Caco-2 (cell line): ENCODE measurements around the gene ZSWIM4. TPM values are rescaled to one million over a fixed set of nuclear protein-coding genes. Genes with fewer than 3 reads are reported as not detected.

Experiments used
- BruUV-seq: library from RNA; stranded (reverse); fragments of 400-500 nt; replicated peaks from 2 replicates; lab custom pipeline; 2021; lab: Mats Ljungman, UMichigan
- CTCF ChIA-PET: fragments of 300-600 bp; sonication (Branson Sonifier 250); formaldehyde crosslinking; loops from one replicate; lab custom pipeline; 2022; ENCODE audit warnings: antibody characterized with exemption; lab: Charles Lee
- POLR2A ChIA-PET: fragments of 300-600 bp; sonication (Branson Sonifier 250); formaldehyde crosslinking; loops from one replicate; lab custom pipeline; 2022; ENCODE audit warnings: antibody characterized with exemption; lab: Charles Lee
- DNase-seq, 2 experiments: peaks; one replicate each; pipeline versions ENCODE4 v3.0.0 to v3.0.0-alpha.2; 2020 to 2022
- H3K27me3 ChIP-seq: replicated peaks from 2 replicates; pipeline ENCODE4 v1.6.0; 2011; ENCODE audit warnings: low read length; ENCODE audit not compliant: control insufficient read depth, insufficient read depth
- H3K36me3 ChIP-seq: 2 replicates; pipeline ENCODE4 v1.5.1; 2011; ENCODE audit warnings: low read length; ENCODE audit not compliant: control insufficient read depth, insufficient read depth
- H3K4me1 ChIP-seq: fragments of 250-450 bp; sonication (Bioruptor Pico); 2 replicates; pipeline ENCODE4 v1.5.1; 2020; ENCODE audit warnings: mild to moderate bottlenecking
- H3K4me3 ChIP-seq: 2 replicates; pipeline ENCODE4 v1.5.1; 2011; ENCODE audit warnings: low read depth, mild to moderate bottlenecking, control low read depth, low read length
- H3K9me3 ChIP-seq: fragments of 250-450 bp; sonication (Bioruptor Pico); 2 replicates; pipeline ENCODE4 v1.5.1; 2020; ENCODE audit warnings: mild to moderate bottlenecking, moderate library complexity
- H3K27ac Mint-ChIP-seq: one replicate; pipeline ENCODE4 v1.8.0; 2022; ENCODE audit warnings: mixed read lengths; ENCODE audit not compliant: unreplicated experiment
- H3K27me3 Mint-ChIP-seq: one replicate; pipeline ENCODE4 v1.8.0; 2022; ENCODE audit warnings: mixed read lengths; ENCODE audit not compliant: insufficient read depth, unreplicated experiment
- H3K36me3 Mint-ChIP-seq: one replicate; pipeline ENCODE4 v1.8.0; 2022; ENCODE audit warnings: mild to moderate bottlenecking, mixed read lengths; ENCODE audit not compliant: insufficient read depth, unreplicated experiment
- H3K4me1 Mint-ChIP-seq: one replicate; pipeline ENCODE4 v1.8.0; 2022; ENCODE audit warnings: low read depth, mixed read lengths; ENCODE audit not compliant: unreplicated experiment
- H3K4me3 Mint-ChIP-seq: one replicate; pipeline ENCODE4 v1.8.0; 2022; ENCODE audit warnings: mild to moderate bottlenecking, moderate library complexity, mixed read lengths; ENCODE audit not compliant: unreplicated experiment
- H3K9me3 Mint-ChIP-seq: one replicate; pipeline ENCODE4 v1.8.0; 2022; ENCODE audit warnings: mixed read lengths; ENCODE audit not compliant: unreplicated experiment
- CTCF ChIP-seq, 2 experiments: fragments of 200-600 bp in 1 of 2; IDR thresholded peaks; 1 replicate in 1 of 2; 2 replicates in 1 of 2; pipeline versions ENCODE4 v1.5.1 to v1.8.0; 2011 to 2022; ENCODE audit warnings: antibody characterized with exemption in 1 of 2, control low read depth in 1 of 2, inconsistent platforms in 1 of 2, low read depth in 1 of 2, low read length in 1 of 2, mild to moderate bottlenecking in 1 of 2, moderate library complexity in 1 of 2; ENCODE audit not compliant: insufficient read depth in 1 of 2, severe bottlenecking in 1 of 2, unreplicated experiment in 1 of 2
- intact Hi-C: fragments of 100-400 bp; cut with micrococcal nuclease; formaldehyde crosslinking; loops from one replicate; pipeline ENCODE4 v1.10.0; 2022; ENCODE audit not compliant: unreplicated experiment
- total RNA-seq: library from RNA; stranded (reverse); gene quantifications from 2 replicates; pipeline ENCODE4 v1.2.3, GENCODE V29; 2022

ZSWIM4 gene
- total RNA-seq, 1 experiment from 2014 or later, result 4.0 TPM

- Histone ChIP-seq H3K4me1 (0 out of 2 replicates have a peak, but pooled peaks cover 4% of the 10 kb centered on the region), H3K9me3 (no peaks in the 10 kb centered on the region), H3K4me3 (no peak overlapping the region), H3K36me3 (no peaks in the 10 kb centered on the region), H3K27me3 (no peaks in the 10 kb centered on the region)
- Mint-ChIP-seq H3K4me3 (no peak overlapping the region), H3K27me3 (no peaks in the 10 kb centered on the region), H3K27ac (no peak overlapping the region), H3K36me3 (no peaks in the 10 kb centered on the region), H3K4me1 (peaks cover 7% of the 10 kb centered on the region), H3K9me3 (no peaks in the 10 kb centered on the region)
- DNase-seq, result no peak
- no TSS peak for BruUV-seq
- intact Hi-C loops, result no loop called here
- CTCF ChIA-PET, result no interaction called here
- POLR2A ChIA-PET, result no interaction called here
- no peak for TF ChIP-seq CTCF (IDR thresholded peaks at IDR 0.05; ENCODE audit: insufficient read depth in 1 of 2, low read depth in 1 of 2, low read length in 1 of 2, severe bottlenecking in 1 of 2, unreplicated experiment in 1 of 2)
Measured at GRCh38 chr19:13873834-13874515, 78.7 kb downstream of the ZSWIM4 start.

- no peaks in the 10 kb centered on the region for H3K9me3 Mint-ChIP-seq
- Histone ChIP-seq H3K9me3 (no peaks in the 10 kb centered on the region), H3K36me3 (no peaks in the 10 kb centered on the region), H3K4me1 (peaks cover 9% of the 10 kb centered on the region), H3K4me3 (no peak overlapping the region), H3K27me3 (no peaks in the 10 kb centered on the region)
- no peak for TF ChIP-seq CTCF (IDR thresholded peaks at IDR 0.05; ENCODE audit: insufficient read depth in 1 of 2, low read depth in 1 of 2, low read length in 1 of 2, severe bottlenecking in 1 of 2, unreplicated experiment in 1 of 2)
- peaks cover 6% of the 10 kb centered on the region for H3K4me1 Mint-ChIP-seq
- BruUV-seq, result no TSS peak
- CTCF ChIA-PET, result no interaction called here
- intact Hi-C loops, result no loop called here
- H3K4me3 Mint-ChIP-seq, result no peak overlapping the region
- no peaks in the 10 kb centered on the region for H3K36me3 Mint-ChIP-seq
- DNase-seq, result no peak
- H3K27me3 Mint-ChIP-seq, result no peaks in the 10 kb centered on the region
- POLR2A ChIA-PET, result no interaction called here
- H3K27ac Mint-ChIP-seq, result no peak overlapping the region
Measured at GRCh38 chr19:13875824-13876223, 80.6 kb downstream of the ZSWIM4 start.

- H3K4me3 ChIP-seq, result no peak within 1 kb of the TSS
- BruUV-seq, result no TSS peak
- Mint-ChIP-seq H3K36me3 (no peaks in the 10 kb centered on the region), H3K27ac (no peak within 1 kb of the TSS), H3K4me3 (no peak within 1 kb of the TSS), H3K27me3 (no peaks in the 10 kb centered on the region), H3K9me3 (no peaks in the 10 kb centered on the region), H3K4me1 (no peaks in the 10 kb centered on the region)
- CTCF ChIA-PET, result no interaction called here
- no peak for TF ChIP-seq CTCF (IDR thresholded peaks at IDR 0.05; ENCODE audit: insufficient read depth in 1 of 2, low read depth in 1 of 2, low read length in 1 of 2, severe bottlenecking in 1 of 2, unreplicated experiment in 1 of 2)
- H3K36me3 ChIP-seq, result no peaks in the 10 kb centered on the region
- DNase-seq, result no peak
- no peaks in the 10 kb centered on the region for H3K9me3 ChIP-seq
- H3K27me3 ChIP-seq, result no peaks in the 10 kb centered on the region
- H3K4me1 ChIP-seq, result peaks cover 13% of the 10 kb centered on the region
- intact Hi-C loops, result no loop called here
- POLR2A ChIA-PET, result no interaction called here
Measured at GRCh38 chr19:13876834-13877233, 81.6 kb downstream of the ZSWIM4 start, which contains the start of gene NANOS3. NANOS3 (plus strand) TSS chr19:13877134; CDS start chr19:13877249, 115 bp downstream.
